Activated CD8-positive, alpha-beta memory T cell treated with anti-CD3 and anti-CD28 coated beads, Interleukin-2, amount 50 U/mL, for 1 hour (primary cell): ENCODE data around the gene HPD.
"Not testable (repeated sequence)": the region's sequence is repeated elsewhere in the genome, so short reads cannot be mapped to it uniquely, and the experiment has no call there.

Source experiments
- DNase-seq: peaks from one replicate; pipeline ENCODE4 v3.0.0-alpha.2; 2020; ENCODE audit errors: extremely low read depth

The HPD gene

DNA sequence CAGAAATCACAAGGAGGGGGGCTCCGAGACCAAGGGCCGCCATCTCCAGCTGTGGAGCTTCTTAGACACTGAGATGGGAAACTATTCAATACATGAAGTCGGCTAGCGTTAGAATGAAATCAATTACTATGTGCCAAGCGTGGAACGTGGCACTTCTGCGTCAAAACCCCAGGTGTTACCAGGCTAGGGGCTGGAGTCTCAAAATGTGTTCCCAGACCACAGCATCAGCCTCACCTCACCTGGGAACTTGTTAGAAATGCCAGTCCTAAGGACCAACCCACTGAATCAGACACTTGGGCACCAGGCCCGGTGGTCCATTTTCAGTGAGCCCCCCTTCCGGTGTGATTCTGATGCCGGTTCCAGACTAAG lies 59.9 kb downstream of the HPD start:
- no peak for DNase-seq

DNA sequence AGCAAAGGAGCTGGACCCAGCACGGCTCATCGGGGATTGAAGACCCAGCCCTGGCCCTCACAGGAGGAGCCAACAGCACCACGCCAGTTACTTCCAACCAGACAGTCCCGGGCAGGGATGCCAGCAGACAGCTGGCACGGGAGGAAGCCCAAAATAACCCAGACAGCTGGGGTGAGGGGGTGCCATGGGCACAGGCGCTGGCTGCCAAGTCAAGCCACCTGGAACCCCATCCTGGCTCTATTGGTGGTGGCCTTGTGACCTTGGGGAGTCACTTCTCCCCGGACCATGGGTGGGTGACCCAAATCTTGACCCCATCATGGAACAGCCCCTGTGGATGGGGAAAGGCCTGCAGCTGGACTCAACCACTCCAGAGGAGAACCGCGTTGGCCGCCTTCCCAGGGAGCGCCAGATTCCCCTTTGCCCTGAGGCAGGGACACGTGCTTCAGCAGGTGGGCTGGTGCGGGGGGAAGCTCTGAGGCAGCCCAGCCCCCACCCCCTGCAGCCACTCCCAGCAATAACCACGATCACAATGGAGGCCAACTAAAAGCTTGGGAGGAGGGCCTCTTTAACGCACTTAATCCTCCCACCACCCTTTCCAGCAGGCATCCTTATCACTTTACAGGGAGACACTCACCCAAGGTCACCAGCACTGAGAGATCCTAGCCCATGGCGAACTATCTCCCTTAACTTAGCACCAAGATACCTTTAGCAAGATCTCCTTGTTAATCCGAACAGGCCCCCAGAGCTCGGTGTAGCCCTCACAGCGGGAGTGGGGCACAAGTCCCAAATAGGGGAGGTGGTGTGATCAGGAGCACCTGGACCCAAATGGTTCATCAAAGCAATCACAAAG lies 60.5 kb downstream of the HPD start:
- no peak for DNase-seq

DNA sequence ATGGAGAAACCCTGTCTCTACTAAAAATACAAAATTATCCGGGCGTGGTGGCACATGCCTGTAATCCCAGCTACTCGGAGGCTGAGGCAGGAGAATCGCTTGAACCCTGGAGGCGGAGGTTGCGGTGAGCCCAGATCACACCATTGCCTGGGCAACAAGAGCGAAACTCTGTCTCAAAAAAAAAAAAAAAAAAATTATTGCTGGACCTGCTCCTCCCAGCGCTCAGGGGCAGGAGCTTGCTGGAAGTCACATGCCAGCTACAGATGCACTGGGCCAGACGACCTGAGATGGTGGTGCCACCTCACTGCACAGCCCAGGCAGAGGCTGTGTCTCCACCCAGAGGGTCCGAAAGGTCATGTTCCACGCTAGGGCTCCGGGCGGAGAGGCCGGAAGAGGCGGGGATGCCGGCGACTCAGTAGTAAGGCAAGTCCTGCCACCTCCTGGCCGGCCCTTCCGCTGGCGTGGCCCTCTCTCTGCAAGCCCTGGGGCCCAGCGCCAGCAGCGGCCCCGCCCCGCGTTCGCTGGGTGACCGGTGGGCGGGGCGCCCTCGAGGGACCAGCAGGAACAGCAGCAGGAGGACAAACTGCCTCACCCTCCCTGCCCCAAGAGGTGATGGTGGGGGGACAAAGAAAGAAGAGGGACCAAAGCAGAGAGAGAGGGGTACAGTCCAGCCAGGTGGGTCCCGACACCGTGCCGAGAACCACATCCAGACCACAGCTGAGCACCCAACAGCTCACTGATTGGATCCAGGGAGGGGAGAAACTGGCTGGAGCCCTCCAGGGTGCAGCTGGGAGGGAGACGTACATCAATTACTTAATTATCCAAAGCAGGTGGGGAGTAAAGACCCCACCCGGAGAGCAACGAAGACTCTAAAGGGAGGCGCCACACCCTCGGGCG lies 61.6 kb downstream of the HPD start:
- DNase-seq = no peak

DNA sequence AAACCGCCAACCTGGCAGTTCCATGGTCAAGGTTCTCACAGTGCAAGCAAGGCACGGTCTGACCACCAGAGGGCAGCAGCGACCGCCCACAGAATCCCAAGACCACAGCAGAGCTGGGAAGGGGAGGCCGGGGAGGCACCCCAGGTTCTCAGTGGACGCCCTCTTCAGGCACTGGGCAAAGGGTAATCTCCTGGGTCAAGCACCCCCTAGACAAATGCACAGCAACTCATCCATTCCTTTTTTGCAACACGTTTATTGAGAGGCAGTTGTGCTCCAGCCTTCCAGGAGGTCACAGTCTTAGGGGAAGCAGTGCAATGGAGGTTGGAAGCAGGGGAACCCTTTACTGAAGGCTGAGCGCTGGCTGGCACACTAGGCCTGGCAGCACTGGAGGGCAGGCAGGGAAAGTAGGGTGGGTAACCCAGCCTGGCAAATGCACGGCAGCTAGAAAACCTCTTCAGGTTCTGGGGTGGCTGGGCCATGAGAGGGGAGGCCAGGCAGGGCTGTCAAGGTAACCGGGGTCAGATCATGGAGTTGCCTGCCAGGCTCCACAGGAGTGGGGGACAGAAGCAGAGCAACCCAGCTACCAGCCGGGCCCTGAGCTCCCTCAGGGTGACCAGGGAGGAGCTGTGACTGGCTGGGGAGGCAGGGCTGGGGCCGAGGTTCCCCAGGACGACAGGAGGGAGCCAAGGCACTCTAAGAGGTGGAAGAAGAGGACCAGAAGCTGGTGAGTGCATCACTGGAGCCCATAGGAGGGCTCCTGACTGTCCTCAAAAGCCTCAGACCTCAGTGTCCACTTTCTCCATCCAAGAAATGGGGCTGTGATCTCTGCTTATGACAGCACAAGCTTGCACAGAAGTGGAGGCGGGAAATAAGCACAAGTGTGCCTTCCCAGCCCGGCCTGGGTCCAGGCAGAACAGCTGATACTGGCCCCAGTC lies 63.4 kb downstream of the HPD start:
- DNase-seq = no peak

DNA sequence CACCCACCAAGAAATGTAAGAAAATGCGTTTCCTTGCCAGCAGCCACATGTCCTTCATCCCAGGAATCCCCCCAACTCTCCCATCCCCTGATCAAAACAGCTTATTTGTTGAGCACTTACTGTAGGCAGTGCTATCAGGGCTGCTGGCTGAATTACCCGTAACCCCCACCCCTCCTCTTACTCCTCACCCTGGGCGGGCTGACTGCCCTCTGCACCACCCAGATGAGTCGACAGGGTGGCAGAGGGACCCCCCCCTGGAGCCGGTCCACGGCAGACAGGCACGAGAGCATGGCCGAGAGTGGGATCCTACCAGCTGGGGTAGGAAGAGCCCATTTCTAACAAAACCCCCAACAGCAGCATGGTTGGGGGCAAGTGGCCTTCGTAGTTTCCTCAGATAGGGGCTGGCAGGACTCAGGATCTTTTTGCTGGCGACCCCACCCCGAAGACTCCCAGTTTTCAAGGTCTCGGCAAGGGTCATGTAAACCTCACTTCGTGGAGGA lies 64.1 kb downstream of the HPD start:
- no peak for DNase-seq

DNA sequence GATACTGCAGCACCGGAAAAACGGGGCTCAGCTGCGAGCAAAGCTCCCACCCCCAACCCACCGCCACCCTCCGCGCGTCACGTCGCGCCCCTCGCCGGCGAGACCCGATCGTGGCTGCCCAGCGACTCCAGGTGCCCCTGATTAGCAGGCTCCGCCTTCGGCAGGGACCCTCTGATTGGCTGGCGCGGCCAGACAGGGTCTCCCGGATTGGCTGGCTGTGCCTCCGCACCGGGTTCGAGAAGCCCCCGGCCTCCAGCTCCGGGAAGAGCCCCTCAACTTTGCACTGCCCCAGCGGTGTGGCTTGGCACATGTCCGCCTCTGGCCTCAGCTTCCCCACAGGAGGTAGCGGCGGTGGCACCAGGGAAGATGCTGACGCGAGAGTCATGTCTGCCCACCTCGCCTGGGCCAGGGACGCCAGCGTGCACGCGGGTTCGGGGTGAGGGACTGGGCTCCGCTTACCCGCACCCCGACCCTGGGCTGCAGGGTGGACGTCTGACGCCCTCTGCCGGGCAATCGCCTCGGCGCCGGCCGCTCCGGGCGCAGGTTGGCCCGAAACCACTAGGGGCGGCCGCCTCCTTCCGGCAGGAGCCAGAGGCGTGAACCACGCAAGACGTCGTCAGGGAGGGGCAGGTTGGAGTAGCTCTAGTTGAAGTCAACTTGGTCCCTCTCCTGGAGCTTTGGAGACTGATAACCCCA lies 64.7 kb downstream of the HPD start:
- DNase-seq = peak; percentile 82

DNA sequence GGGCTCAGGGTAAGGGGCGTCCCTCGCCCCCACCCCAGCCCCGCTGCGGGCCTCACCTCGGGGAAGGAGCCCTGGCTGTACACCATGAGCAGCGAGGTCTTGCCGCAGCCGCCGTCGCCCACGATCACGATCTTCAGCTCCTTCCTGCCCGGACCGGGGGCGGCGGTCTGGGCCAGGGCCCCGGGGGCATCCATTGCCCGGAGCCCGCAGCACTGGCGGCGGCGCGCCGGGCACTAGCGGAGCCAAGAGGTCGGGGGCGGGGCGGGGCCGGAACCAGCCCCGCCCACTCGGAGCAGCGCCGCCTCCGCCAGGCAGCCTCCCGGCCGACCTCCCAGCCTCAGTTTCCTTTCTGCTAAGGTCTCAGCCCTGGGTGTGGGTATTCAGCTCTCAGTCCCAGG lies 65.2 kb downstream of the HPD start, which contains the start of gene RHOF:
RHOF (minus strand) TSS at position 249 of the 398 bp plus-strand sequence; CDS start at position 194, 55 bp downstream.
- DNase-seq = no peak

DNA sequence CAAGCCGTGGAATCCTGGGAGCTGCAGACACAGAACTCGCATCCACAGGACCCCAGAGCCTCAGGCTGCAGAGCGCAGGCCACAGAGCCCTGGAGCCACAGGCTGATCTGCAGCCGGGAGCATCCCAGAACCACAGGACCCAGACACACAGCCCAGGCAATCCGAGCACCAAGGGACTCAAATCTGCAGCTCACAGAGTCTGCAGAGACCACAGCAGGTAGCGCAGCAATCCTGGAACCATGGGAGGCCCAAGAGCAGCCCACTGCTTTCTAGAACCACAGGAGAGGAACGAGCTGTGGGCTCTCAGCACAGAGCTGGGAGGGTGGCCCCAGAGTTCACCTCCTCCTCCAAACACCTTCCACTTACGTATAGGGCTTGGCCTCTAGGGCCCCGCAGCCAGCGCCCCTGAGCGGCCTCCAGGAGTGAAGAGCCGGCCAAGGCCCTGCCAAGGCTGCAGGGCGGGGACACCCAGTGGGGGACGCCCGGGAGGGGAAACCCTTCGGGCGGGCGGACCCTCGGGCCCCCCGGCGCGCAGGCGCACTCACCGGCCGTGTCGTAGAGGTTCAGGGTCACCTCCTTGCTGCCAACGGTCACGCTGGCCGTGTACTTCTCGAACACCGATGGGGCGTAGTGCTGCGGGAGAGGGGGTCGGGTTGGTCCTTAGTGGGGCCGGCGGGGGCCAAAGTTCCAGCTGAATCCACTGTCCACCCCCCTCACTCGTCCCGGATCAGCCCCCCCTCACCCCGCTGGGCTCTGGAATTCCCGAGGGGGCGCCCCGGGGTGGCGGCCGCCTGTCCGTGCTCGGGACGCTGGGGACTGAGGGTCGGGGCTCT lies 65.8 kb downstream of the HPD start:
- DNase-seq = no peak

DNA sequence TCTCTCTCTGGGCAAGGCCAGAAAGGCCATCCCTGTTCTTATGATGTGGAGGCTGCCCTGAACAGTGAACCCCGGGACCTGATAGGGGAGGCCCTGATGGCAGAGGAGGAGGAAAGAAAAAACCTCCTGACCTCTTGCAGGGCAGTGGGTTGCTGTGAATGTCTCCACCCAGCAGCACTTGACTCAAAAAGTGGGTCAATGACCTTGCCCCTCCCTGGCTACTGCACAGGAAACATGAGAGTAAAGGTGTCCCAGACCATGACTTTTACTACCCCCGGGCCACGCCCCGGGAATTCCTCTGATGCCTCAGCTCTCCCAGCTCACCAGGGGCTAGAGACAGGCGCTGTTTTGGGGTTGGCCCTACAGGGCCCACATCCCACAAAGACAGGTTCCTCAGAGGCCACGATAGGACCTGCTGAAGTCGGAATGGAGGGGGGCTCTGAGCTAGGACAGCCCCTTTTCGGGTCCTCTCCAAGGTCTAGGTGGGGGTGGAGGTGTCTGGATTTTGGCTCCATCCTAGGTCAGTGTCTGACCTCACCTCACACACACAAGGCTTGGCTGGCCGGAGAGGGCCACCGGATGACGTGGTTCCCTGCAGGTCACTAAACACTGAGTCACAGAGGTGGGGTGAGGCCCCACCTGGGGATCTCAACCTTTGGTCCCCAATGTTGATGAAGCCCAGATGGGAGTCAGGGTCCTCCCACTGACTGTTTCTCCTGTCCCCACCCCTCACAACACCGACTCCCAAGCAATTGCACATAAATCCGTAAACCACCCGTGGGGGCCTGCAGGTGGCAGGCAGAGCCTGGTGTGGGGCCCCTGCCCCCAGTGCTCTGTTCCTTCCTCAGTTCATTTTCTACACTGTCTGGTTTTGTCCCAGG lies 66.7 kb downstream of the HPD start:
- DNase-seq = no peak

DNA sequence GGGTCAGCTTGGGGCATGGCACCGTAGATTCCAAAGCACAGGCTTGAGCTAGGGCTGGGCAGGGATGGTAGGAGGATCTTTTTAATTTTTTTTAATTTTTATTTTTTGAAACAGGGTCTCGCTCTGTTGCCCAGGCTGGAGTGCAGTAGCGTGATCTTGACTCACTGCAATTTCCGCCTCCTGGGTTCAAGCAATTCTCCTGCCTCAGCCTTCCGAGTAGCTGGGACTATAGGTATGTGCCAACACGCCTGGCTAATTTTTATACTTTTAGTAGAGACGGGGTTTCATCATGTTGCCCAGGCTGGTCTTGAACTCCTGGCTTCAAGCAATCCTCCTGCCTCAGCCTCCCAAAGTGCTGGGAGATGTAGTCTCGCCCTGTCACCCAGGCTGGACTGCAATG lies 67.9 kb downstream of the HPD start:
- DNase-seq = not testable (repeated sequence)

DNA sequence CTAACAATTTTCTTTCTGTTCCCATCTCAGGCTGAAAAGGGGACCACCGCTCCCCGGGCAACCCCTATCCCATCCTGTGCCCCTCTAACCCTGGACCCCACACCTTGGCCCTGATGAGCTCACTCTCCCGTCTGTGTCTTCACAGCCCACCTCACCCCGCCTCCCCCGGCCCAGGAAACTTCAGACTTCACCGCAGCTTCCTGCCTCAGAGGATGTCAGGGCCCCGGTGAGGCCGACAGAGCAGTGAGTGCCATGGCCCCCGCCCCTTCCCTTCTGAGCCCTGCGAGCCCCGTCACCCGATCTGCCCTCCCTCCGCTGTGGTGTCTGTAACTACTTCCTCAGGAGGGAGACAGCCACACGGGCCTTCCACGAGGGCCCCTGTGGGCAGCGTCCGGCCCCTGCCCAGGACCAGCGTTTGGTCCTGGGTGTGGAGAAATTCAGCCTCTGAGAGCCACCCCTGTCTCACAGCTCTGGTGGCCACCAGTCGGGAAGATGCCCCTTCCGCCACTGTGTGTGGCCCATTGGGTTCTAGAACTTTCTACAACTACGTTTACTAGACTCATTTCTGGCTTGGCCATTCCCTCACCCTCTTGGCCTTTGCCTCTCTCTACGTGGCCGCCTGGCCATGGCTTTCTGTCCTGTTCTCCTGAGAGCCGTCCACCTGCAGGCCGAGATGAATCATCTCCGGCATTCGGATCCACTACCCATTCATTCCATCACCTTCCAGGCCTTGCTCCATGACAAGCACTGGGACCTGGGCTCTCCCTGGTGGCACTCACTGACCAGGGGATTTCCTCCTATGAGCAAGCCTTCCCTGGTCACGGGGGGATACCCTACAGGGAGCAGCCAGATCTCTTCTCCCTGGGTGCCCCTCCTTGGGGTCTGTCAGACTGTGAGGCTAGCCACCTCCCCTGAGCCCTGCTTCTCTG lies 68.6 kb downstream of the HPD start:
- DNase-seq = peak; percentile 89
